ENCODE measurements around the gene AAMDC. TPM values are rescaled to one million over a fixed set of nuclear protein-coding genes. Genes with fewer than 3 reads are reported as not detected.
"Not testable (repeated sequence)": the region's sequence is repeated elsewhere in the genome, so short reads cannot be mapped to it uniquely, and the experiment has no call there.

AAMDC gene
- polyA plus RNA-seq, 3 donors: 8.9 to 32.9 (median 28.1) TPM

DNA sequence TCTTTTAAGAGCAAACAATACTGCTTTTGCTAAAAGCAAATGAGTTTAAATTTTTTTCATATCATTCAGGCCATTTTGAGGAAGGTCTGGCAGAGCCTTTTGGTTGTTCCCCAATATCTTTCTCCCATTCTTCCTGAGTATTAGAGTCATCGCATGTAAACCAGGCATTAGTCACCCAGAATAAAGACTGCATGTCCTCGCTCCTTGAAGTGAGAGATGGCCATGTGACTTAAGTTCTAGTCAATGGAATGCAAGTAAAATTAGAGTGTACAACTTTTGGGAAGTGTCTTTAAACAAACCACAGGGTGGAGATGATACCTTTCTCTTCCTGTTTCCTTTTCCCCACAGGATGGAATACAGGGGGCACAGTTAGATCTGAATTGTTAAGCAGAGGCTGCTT is 96.8 kb downstream of the AAMDC start:
- H3K79me2 ChIP-seq (ENCODE audit: insufficient read depth, low read length); H3K9ac ChIP-seq (ENCODE audit: insufficient read depth, low read length, poor library complexity, severe bottlenecking); H3K9me3 Mint-ChIP-seq; H3K4me3 ChIP-seq (replicated peaks in 1 of 3; ENCODE audit: low read depth in 2 of 3, low read length in 3 of 3); H3K9me3 ChIP-seq (replicated peaks in 1 of 2; ENCODE audit: control insufficient read depth in 1 of 2, insufficient read depth in 1 of 2, low read length in 2 of 2); H3K27me3 Mint-ChIP-seq (ENCODE audit: low read depth in 3 of 3); DNase-seq; H3K4me3 Mint-ChIP-seq; H2AFZ ChIP-seq (ENCODE audit: insufficient read depth, low read depth, low read length, poor library complexity, severe bottlenecking); H4K20me1 ChIP-seq (ENCODE audit: insufficient read depth, low read length); intact Hi-C loops (cut with micrococcal nuclease); H3K4me2 ChIP-seq (replicated peaks; ENCODE audit: extremely low read depth, low read length, poor library complexity, severe bottlenecking); H3K27me3 ChIP-seq (ENCODE audit: control insufficient read depth in 2 of 2, insufficient read depth in 2 of 2, low read length in 2 of 2); H3K4me1 Mint-ChIP-seq; H3K27ac ChIP-seq (ENCODE audit: low read depth in 1 of 2, low read length in 2 of 2); H3K4me1 ChIP-seq (ENCODE audit: control insufficient read depth in 1 of 2, insufficient read depth in 2 of 2, low read length in 2 of 2): not testable (repeated sequence)
- H3K36me3 ChIP-seq (replicated peaks in 1 of 2; ENCODE audit: control insufficient read depth in 1 of 2, insufficient read depth in 2 of 2, low read length in 2 of 2): peaks cover 22 to 43% of the 10 kb centered on the region in 2 donors
- Mint-ChIP-seq H3K36me3 (peaks cover 53 to 71% of the 10 kb centered on the region in 2 donors), H3K27ac (peak overlapping the region in 2 of 7 donors; percentile 12 to 20)
- WGBS (ENCODE audit: insufficient coverage): no CpG with 5 or more reads among the region's 2 CpGs

Small RNAs within 50 kb of the gene (small RNA-seq; reads per million reads assigned to genes)
- gene AP002812.4 (ENCODE audit: insufficient read length, low read depth): not detected

Other genes with a start within 250 kb of the AAMDC start
- under 1 TPM in 2 of 3 donors, not detected in 1; 0.16 to 0.18 TPM for gene AQP11, start 231.2 kb upstream of the AAMDC start, polyA plus RNA-seq
- gene CLNS1A, start 183.3 kb upstream of the AAMDC start, polyA plus RNA-seq: 100 to 1,000 TPM in 2 of 3 donors, 10 to 100 TPM in 1; 53.1 to 140 (median 139) TPM
- gene RSF1, start 422 bp upstream of the AAMDC start, polyA plus RNA-seq: 10 to 100 TPM in 1 of 3 donors, 1 to 10 TPM in 2; 8.3 to 14.8 (median 9.2) TPM
- gene INTS4, start 173.5 kb downstream of the AAMDC start, polyA plus RNA-seq: 10 to 100 TPM; 23.5 to 41.7 (median 29.0) TPM
- under 1 TPM; 0.14 to 0.33 (median 0.23) TPM for gene KCTD14, start 202.1 kb downstream of the AAMDC start, polyA plus RNA-seq
- not detected for gene THRSP, start 242.7 kb downstream of the AAMDC start, polyA plus RNA-seq